Mesangial cell (primary cell): ENCODE measurements around the gene MRPL19. TPM values are rescaled to one million over a fixed set of nuclear protein-coding genes. Genes with fewer than 3 reads are reported as not detected.

Experiments
- total RNA-seq: library from RNA; depleted of rRNA; stranded (reverse); fragments of >200 nt; gene quantifications from 2 replicates; pipeline ENCODE4 v1.2.3, GENCODE V29; 2015

Gene MRPL19
- total RNA-seq, result 23.1 and 42.0 TPM in 2 replicates

GRCh38 chr2:75646583-75647425, at the start of gene MRPL19:
Gene MRPL19 (plus strand): TSS chr2:75646783. CDS start chr2:75646808, 25 bp downstream.

GRCh38 chr2:75710577-75711253, 64.1 kb downstream of the MRPL19 start, which contains the start of gene GCFC2:
Gene GCFC2 (minus strand): TSS chr2:75710915. CDS start chr2:75710855, 60 bp downstream.

Other genes with a start within 250 kb of the MRPL19 start
- gene EVA1A, start 85.8 kb upstream of the MRPL19 start, total RNA-seq, result 80.2 and 109 TPM in 2 replicates
- gene GCFC2, start 64.1 kb downstream of the MRPL19 start, total RNA-seq, result 16.1 and 19.5 TPM in 2 replicates